ENCODE results near the gene HOXC10. TPM values are rescaled to one million over a fixed set of nuclear protein-coding genes. Genes with fewer than 3 reads are reported as not detected.

The HOXC10 gene
- total and polyA plus RNA-seq, 10 of the 15 experiments (the other 5 are each of a cell fraction or from before 2014, with no cell fraction given) = 0.59 TPM; not detected in 9

DNA sequence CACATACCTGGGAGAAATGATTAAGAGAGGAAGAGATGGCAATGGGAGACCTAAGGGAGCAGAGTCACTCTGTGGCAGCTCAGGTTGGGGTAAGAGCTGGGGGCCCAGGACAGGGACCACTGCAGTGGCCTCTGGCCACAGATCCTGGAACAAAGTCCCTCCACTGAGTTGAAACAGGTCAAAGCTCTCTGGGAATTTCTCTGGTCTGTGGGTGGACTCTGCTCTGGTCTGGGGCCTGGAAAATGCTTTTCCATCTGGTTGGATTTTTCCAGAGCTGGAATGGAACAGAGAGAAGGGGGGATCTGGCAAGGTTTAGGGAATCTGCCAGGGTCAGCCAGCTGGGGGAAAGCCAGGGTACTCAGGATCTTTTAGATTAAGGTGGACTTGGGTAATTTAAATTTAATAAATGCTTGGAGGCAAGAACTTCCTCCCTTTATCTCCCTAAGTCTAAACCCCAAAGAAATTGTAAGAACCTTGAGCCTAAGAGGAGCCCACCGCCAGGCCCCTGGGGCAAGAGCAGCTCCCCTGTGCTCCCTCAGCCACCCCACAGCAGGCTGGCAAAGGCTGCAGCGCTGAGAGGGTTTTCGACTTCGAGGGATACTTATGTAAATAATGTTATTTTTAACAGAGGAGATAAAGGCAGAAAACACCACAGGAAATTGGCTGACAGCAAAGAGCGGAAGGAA, 3.7 kb downstream of the HOXC10 start:
- no peaks in the 10 kb centered on the region for H3K9me3 ChIP-seq (replicated peaks; ENCODE audit: control insufficient read depth, insufficient read depth, low read length)
- H3K9ac ChIP-seq (ENCODE audit: control insufficient read depth, insufficient read depth, low read length) = no peak overlapping the region
- TF ChIP-seq, protein P1, sequence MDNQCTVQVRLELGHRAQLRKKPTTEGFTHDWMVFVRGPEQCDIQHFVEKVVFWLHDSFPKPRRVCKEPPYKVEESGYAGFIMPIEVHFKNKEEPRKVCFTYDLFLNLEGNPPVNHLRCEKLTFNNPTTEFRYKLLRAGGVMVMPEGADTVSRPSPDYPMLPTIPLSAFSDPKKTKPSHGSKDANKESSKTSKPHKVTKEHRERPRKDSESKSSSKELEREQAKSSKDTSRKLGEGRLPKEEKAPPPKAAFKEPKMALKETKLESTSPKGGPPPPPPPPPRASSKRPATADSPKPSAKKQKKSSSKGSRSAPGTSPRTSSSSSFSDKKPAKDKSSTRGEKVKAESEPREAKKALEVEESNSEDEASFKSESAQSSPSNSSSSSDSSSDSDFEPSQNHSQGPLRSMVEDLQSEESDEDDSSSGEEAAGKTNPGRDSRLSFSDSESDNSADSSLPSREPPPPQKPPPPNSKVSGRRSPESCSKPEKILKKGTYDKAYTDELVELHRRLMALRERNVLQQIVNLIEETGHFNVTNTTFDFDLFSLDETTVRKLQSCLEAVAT (IDR thresholded peaks at IDR 0.05) = no peak
- TF ChIP-seq ZNF217 (IDR thresholded peaks at IDR 0.05) (no peak), HDAC6 (IDR thresholded peaks at IDR 0.05; ENCODE audit: unreplicated experiment) (no peak), KDM1A (IDR thresholded peaks at IDR 0.05; ENCODE audit: borderline replicate concordance) (no peak), STAT1 (conservative IDR thresholded peaks at IDR 0.05) (no peak), NFYA (IDR thresholded peaks at IDR 0.05; ENCODE audit: borderline replicate concordance, low read depth, low read length) (no peak), TCF3 (IDR thresholded peaks at IDR 0.05; ENCODE audit: borderline replicate concordance, insufficient read depth, low read depth, low read length) (no peak), SMARCA5 (IDR thresholded peaks at IDR 0.05) (no peak)
- TF ChIP-seq, protein P2, sequence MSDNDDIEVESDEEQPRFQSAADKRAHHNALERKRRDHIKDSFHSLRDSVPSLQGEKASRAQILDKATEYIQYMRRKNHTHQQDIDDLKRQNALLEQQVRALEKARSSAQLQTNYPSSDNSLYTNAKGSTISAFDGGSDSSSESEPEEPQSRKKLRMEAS (IDR thresholded peaks at IDR 0.05; ENCODE audit: low read depth, low read length) = no peak
- TF ChIP-seq, protein P3, sequence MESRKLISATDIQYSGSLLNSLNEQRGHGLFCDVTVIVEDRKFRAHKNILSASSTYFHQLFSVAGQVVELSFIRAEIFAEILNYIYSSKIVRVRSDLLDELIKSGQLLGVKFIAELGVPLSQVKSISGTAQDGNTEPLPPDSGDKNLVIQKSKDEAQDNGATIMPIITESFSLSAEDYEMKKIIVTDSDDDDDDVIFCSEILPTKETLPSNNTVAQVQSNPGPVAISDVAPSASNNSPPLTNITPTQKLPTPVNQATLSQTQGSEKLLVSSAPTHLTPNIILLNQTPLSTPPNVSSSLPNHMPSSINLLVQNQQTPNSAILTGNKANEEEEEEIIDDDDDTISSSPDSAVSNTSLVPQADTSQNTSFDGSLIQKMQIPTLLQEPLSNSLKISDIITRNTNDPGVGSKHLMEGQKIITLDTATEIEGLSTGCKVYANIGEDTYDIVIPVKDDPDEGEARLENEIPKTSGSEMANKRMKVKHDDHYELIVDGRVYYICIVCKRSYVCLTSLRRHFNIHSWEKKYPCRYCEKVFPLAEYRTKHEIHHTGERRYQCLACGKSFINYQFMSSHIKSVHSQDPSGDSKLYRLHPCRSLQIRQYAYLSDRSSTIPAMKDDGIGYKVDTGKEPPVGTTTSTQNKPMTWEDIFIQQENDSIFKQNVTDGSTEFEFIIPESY (IDR thresholded peaks at IDR 0.05) = no peak
- TF ChIP-seq, protein P4, sequence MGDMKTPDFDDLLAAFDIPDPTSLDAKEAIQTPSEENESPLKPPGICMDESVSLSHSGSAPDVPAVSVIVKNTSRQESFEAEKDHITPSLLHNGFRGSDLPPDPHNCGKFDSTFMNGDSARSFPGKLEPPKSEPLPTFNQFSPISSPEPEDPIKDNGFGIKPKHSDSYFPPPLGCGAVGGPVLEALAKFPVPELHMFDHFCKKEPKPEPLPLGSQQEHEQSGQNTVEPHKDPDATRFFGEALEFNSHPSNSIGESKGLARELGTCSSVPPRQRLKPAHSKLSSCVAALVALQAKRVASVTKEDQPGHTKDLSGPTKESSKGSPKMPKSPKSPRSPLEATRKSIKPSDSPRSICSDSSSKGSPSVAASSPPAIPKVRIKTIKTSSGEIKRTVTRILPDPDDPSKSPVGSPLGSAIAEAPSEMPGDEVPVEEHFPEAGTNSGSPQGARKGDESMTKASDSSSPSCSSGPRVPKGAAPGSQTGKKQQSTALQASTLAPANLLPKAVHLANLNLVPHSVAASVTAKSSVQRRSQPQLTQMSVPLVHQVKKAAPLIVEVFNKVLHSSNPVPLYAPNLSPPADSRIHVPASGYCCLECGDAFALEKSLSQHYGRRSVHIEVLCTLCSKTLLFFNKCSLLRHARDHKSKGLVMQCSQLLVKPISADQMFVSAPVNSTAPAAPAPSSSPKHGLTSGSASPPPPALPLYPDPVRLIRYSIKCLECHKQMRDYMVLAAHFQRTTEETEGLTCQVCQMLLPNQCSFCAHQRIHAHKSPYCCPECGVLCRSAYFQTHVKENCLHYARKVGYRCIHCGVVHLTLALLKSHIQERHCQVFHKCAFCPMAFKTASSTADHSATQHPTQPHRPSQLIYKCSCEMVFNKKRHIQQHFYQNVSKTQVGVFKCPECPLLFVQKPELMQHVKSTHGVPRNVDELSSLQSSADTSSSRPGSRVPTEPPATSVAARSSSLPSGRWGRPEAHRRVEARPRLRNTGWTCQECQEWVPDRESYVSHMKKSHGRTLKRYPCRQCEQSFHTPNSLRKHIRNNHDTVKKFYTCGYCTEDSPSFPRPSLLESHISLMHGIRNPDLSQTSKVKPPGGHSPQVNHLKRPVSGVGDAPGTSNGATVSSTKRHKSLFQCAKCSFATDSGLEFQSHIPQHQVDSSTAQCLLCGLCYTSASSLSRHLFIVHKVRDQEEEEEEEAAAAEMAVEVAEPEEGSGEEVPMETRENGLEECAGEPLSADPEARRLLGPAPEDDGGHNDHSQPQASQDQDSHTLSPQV (IDR thresholded peaks at IDR 0.05) = no peak
- TF ChIP-seq, protein P5, sequence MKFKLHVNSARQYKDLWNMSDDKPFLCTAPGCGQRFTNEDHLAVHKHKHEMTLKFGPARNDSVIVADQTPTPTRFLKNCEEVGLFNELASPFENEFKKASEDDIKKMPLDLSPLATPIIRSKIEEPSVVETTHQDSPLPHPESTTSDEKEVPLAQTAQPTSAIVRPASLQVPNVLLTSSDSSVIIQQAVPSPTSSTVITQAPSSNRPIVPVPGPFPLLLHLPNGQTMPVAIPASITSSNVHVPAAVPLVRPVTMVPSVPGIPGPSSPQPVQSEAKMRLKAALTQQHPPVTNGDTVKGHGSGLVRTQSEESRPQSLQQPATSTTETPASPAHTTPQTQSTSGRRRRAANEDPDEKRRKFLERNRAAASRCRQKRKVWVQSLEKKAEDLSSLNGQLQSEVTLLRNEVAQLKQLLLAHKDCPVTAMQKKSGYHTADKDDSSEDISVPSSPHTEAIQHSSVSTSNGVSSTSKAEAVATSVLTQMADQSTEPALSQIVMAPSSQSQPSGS (IDR thresholded peaks at IDR 0.05; ENCODE audit: low read length) = no peak

More for the DNA sequence above, 3.7 kb downstream of the HOXC10 start:
- Histone ChIP-seq H3K4me2 (ENCODE audit: control insufficient read depth, insufficient read depth) (peak overlapping the region; percentile 75; the same call in 1 of the 2 replicates), H3K27me3 (replicated peaks in 1 of 2; ENCODE audit: control insufficient read depth in 2 of 2, insufficient read depth in 2 of 2, low read length in 1 of 2) (peaks cover 36 to 59% of the 10 kb centered on the region in 2 experiments), H2AFZ (ENCODE audit: control insufficient read depth, low read depth, low read length) (no peak overlapping the region), H3K4me3 (no peak overlapping the region), H3K4me1 (ENCODE audit: control insufficient read depth, insufficient read depth, low read length) (peaks cover 15% of the 10 kb centered on the region), H3K36me3 (ENCODE audit: control insufficient read depth in 2 of 2, insufficient read depth in 2 of 2, low read length in 1 of 2) (no peaks in the 10 kb centered on the region), H3K27ac (ENCODE audit: control insufficient read depth, insufficient read depth) (no peak overlapping the region), H3K79me2 (ENCODE audit: control insufficient read depth, insufficient read depth, low read length) (no peaks in the 10 kb centered on the region), H4K20me1 (ENCODE audit: control insufficient read depth, insufficient read depth) (peaks cover 3% of the 10 kb centered on the region; the same call in 1 of the 2 replicates)
- RAD21 ChIA-PET (ENCODE audit: unreplicated experiment) = interaction anchor here (1.1 to 2.2 kb wide), 4 partner anchors 17 to 219 kb away, joined by 3 to 7 read pairs (median 4); partner anchors contain the start of genes HOXC5 and SMUG1
- POLR2A ChIA-PET = interaction anchor here (1.0 kb wide), 1 partner anchor 11 kb away, joined by 3 read pairs; the partner anchor contains the start of gene HOXC9
- FAIRE-seq (no peak), ATAC-seq (peak; percentile 20), DNase-seq (ENCODE audit: low read depth, low spot score) (no peak)
- SMC1A ChIA-PET (ENCODE audit: uncharacterized antibody, unreplicated experiment) = interaction anchor here (1.0 to 4.5 kb wide), 5 partner anchors 11 to 228 kb away, joined by 3 to 29 read pairs (median 3); no protein-coding TSS in a partner anchor
- BruUV-seq (replicated peaks) = no TSS peak
- CTCF ChIA-PET = interaction anchor here (0.8 to 5.5 kb wide), 13 partner anchors 32 to 288 kb away, joined by 3 to 54 read pairs (median 5); no protein-coding TSS in a partner anchor
- intact Hi-C loops (cut with micrococcal nuclease; ENCODE audit: unreplicated experiment) (loop anchor here (5.0 to 10.0 kb wide), 3 partner anchors 194 to 284 kb away; no protein-coding TSS in a partner anchor), in situ Hi-C loops (cut with MboI) (no loop called here)
- whole genome bisulfite sequencing (ENCODE audit: insufficient coverage, insufficient replicate concordance, low lambda C conversion rate, missing lambda C conversion rate) = under 1% methylated on average over 5 of the region's 5 CpGs
